HPDE6-E6E7 (cell line): ENCODE results near the gene MFSD6.

Experiments
- DNase-seq: peaks from one replicate; pipeline ENCODE4 v3.0.0; 2011; ENCODE audit warnings: missing footprints; ENCODE audit errors: extremely low spot score

Gene MFSD6

DNA sequence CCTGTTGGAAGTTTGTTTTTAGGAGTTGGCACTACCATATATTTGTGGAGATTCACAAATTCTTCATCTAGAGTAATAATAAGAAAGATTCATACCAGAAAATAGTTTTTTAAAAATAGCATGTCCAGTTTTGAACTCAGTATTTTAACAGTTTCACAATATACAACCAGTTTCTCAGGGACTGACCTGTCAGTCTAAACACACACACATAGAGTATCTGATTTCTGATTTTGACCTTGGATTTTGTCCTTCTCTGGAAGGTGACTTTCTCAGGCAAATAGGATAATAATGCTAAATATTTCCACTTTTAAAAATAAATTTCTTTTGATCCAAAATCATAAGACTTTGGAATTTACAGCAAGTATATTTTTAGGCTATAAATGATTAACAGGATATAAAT, 32.0 kb downstream of the MFSD6 start:
- DNase-seq: no peak

DNA sequence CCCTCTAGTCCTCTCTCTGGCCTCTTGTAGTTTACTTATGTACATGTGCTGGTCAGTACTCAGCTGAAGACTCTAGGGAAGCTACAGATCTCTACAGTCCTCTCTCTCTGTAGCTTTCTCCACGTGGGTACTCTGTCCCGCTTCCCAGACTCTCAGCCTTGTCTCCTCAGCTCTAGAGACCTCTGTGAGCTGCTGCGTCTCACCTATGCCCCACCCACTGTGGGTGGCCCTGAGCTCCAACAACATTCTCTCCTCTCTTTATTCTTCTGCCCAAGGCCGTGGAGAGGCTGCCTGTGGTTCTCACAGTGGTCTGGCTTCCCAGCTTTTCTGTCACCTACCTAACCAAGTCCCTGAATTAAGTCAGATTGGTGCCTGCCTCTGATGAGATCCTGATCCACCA, 33.4 kb downstream of the MFSD6 start:
- DNase-seq: no peak

DNA sequence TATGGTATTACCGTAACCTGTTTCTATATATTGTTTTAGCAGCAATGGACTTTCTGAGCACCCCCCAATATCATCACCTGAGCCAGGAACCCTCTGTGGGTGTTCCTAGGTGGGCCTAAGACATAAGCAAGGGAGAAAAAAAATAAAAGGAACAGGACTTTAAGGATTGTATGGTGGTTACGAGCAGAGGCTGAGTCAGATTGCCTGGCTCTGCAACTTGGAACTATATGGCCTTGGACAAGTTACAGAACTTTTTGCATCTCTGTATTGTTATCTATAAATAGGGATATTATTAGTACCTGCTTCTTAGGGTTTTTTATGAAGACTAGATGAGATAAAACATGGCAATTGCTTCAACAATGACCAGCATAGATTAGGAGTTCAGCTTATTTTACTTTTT, 34.9 kb downstream of the MFSD6 start:
- DNase-seq: no peak

DNA sequence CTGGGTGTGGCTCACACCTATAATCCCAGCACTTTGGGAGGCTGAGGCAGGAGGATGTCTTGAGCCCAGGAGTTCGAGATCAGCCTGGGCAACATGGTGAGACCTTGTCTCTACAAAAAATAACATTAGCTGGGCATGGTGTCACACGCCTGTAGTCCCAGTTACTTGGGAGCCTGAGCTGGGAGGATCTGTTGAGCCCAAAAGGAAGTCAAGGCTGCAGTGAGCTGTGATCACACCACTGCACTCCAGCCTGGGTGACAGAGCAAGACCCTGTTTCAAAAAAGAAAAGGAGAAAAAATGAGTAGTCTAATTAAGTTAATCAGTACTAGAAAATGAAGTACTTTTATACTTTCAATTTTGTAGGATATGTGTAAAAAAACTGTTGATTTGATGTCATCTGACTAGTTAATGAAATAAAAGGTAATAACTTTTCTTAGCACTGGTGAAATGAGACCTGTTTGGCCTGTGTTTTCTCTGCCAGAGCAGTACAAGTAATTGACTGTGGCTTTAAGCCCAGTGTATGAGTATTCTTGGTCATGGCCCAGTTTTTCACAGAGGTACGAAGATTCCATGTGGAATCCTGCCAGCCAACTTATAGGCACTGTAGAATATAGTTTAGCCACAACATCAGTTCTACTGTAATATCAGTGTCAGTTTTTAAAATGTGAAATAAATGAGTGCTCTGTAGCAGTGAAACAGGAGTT, 35.8 kb downstream of the MFSD6 start:
- DNase-seq: no peak

DNA sequence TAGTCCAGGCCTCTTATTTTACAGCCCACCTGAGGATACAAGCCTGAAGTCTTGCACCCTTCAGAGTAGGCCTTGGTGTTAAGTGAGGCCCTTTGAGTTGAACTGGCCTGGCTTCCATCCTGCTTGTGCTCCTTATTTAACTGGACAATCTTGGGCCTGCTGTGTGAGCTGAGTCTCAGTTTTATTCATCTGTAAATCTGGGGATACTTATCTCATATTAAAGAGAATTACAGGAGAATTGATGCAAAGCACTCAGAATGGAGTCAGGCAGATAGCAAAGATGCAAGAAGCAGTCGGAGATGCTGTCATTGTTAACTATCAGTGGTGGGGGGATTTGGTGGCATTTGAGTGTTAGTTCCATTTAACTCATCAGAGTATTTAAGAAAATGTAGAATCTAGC, 36.8 kb downstream of the MFSD6 start:
- DNase-seq: no peak

DNA sequence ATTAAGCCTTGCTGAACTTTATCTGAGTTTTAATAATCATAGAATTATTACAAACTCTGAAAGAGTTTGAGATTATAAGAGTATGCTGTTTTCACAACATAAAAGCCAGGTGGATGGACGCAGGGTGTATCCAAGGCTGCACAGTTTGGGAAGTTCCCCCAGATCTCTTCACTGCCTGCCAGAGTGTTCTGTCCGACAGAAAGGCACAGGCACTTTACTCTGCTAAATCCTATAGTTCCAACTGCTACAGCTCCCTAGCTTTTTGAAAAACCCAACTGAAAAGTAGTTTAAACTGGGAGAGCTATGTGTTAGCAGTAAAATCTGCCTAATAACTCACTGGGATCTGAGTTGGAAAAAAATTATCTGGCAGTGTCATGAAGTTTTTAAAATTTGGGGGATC, 38.0 kb downstream of the MFSD6 start:
- DNase-seq: no peak

DNA sequence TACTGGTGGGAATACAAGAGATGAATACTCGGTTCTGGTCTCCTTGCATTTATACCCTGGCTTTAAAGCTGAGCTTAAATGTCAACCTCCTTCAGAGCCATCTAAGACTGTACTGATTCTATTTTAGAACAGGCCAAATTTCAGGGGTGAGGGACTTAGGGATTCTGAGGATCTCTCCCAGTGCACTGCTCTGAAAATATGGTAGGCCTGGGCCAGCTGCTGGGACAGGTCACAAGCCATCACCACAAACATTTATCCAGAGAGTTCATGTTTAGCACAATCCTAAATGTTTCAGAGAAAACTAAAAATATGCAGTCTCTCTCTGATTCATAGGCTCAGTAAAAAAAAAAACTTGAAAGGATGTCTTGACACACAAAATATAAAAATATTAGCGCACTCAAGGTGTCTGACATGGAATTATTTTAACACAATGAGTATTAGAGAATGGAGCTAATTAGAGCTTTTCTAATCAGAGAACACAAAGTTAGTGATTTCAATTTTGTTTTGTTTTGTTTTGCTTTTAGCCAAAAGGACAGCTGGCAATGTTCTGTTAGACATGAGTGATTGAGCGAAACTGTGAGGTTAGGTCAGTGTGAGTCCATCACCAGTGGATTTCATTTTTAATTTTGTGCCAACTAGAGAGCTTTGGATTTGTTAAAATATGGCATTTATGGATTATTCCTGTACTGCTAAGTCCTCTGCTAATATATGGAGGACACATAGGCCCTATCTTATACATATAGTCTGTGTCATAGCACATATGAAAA, 38.8 kb downstream of the MFSD6 start:
- no peak for DNase-seq

DNA sequence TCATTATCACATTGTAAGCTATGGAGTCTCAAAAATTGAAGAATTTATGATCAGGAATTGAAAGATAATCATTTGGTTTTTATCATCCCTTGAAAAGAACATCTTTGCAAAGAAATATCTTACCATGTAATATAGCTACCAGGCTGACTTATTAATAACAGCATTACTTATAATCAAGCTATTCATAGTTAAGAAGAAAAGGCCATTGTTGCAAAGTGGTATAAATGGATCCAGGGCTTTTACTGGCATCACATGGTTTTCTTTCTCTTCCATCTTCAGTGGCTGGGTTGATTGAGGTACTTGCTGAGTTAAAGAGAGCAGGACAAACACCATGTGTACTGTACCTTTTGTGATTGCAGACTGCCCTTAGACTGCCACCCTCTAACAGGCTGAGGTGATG, 39.6 kb downstream of the MFSD6 start:
- no peak for DNase-seq

DNA sequence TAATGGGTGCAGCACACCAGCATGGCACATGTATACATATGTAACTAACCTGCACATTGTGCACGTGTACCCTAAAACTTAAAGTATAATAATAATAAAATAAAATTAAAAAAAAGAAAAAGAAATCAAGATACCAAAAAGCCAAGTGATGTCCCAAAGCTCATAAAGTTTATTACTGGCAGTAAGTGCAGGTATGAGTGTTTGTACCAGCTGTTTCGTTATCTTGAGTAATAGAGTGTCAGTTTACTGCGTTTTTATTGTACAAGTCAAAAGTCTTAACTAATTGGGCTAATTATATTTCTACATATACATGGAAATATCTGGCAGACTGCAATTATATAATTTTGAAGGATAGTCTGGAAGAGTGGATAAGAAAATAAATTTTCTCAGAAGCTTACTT, 41.8 kb downstream of the MFSD6 start:
- DNase-seq: no peak

DNA sequence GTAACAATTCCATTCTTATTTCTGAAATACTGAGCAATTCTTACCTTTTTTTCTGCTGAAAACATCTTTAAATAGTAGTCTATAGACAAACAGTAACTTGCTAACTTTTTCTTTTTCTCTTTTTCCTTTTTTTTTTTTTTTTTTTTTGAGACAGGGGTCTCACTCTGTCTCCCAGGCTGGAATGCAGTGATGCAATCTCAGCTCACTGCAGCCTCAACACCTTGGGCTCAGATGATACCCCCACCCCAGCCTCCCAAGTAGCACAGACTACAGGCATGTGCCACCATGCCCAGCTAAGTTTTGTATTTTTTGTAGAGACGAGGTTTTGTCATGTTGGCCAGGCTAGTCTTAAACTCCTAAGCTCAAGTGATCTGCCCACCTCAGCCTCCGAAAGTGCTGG, 42.2 kb downstream of the MFSD6 start:
- no peak for DNase-seq

DNA sequence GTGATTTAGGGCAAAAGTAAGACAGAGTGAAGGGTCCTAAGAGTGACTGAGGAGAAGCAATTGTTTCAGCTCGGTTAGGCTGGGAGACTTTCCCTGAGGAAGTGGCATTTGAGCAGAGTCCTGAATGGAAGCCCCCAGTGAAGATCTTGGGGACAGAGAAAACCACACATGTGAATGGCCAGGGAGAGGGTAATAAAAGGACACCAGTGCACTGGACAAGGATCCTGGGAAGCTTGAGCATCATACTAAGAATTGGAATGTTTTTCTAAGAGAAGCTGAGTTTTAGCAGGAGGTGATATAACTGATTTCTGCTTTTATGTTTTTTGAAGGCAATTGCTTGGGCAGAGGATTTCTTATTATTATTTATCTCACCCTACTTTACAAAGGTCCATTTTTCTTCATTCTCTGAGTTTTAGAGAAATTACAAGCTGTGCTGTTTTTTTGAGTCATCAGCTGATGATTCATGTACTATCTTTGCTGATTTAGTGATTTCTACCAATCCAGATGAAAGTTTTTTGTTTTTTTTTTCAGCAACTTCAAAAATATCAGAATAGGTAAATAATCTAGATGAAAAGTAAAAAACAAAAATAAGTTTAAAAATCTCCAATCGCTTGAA, 43.5 kb downstream of the MFSD6 start:
- DNase-seq: no peak

DNA sequence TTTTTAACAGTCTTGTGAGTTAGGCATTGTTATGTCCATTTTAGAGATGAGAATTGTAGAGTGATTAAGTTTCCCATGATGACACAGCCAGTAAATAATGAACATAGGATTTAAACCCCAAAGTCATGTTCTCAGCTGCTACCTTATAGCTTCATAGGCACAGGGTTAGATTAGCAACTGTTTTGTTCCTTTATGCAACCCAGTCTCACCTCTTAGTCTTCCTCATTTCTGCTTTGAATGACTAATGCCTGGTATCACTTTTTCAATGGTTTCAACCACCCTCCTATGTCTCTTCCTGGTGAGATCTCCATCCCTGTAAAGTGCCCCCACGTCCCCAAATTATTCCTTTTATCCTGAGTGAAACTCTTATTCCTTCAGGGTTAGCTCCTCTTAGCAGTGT, 44.3 kb downstream of the MFSD6 start:
- DNase-seq: no peak

DNA sequence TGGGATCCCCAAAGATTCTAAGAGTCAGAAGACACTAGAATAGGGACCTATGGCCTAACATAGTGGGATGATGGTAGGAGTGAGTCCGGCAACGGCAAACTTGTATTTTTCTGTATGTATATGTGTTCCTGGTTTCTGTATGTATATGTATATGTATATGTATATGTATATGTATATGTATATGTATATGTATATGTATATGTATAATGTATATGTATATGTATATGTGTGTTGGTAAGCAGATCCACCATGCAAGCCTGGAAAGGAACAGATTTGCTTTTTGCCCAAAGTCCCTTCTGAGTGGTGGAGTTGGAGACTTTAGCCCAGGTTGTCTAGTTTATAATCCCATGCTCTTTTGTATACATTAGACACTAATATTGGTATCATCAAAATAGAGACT, 46.6 kb downstream of the MFSD6 start:
- no peak for DNase-seq

DNA sequence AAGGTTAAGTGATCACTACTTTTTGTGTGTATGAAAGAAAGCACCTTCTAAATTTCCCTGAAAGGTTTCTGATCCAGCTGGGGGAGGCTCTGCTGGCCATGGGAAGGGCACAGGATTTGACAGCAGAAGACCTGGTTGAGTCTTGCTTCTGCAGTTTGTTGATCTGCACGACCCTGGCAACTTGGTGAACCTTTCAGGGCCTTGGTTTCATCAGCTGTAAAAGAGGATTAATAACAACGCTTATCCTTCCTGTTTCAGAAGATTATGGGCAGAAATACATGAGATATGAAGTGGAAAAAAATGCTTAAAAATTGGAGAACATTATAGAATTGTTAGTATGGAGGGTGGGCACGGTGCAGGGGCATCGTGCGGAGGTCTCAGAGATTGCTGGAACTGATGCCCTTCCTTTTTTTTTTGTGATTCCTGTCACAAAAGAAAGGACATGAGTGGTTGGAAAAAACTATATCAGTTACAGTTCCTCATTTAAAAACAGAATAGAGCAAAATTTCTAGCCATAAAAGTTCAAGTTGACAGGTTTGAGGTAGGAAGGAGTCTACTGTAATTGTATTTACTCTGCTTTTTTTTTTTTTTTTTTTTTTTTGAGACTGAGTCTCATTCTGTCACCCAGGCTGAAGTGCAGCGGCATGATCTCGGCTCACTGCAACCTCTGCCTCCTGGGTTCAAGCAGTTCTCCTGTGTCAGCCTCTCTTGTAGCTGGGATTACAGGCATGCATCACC, 47.4 kb downstream of the MFSD6 start:
- DNase-seq: no peak

DNA sequence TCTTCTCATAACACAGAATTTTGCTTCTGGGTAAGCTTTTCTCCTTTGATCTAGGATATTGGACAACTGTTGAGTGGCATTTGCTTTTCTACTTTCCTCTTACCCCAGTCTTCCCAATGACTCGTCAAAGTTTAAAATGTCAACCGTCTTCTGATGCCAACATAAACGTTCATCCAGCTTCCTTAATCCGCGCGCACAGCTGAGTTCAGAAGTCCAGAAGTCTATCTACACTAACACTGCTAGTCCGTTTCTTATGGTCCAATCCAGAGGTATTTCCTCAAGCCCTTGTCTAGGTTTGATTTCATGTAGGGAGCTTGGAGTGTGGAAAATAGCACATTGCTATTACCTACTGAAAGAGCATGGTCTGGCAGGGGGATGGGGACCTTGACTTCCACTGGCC, 48.7 kb downstream of the MFSD6 start:
- no peak for DNase-seq

DNA sequence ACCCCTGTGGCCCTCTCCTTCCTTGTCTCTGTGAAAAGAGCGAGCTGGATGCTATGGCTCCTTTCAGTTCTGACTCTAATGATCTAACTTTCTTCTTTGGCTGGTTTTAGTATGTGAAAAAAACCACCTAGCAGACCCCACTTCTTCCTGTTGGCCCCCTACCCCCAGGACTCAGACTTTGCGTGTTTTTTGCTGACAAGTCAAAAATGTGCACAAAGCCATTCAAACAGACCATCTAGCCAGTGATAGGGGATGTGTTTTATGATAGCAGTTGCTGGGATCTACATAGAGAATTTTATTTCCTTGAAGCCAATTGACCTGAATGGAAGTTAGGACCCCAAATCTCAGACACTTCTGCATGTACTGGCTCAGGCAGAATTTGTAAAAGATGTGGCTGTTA, 49.1 kb downstream of the MFSD6 start:
- no peak for DNase-seq

DNA sequence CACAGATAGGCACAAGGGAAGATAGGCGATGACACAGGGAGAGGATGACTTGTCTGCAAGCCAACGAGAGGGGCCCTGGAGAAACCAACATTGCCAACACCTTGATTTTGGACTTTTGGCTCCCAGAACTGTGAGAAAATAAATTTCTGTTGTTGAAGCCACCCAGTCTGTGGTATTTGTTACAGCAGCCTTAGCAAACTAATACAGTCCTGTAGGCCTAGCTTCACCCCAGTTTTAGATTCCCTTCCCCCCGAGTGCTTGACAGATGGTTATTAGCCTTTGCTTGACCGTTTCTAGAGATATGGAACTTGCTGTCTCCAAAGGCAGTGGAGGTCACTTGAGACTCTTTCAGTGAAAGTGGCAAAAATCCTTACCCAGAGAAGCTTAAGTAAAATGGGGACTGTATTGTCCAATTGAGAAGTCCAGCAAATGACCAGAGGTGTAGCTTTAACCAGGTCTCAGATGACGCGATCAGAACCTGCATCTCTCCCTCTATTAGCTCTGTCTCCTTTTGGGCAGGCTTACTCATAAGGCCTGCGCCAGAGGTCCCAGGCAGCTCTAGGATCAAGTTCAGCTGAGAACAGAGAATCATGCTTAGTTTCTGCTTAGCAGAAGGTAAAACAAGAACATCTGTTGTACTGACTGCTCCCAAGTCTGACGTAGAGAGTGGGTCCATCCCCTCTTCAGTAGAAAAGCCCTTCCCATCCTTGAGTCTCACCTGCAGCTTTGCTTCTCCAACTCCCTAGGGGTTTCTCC, 50.4 kb downstream of the MFSD6 start:
- no peak for DNase-seq

DNA sequence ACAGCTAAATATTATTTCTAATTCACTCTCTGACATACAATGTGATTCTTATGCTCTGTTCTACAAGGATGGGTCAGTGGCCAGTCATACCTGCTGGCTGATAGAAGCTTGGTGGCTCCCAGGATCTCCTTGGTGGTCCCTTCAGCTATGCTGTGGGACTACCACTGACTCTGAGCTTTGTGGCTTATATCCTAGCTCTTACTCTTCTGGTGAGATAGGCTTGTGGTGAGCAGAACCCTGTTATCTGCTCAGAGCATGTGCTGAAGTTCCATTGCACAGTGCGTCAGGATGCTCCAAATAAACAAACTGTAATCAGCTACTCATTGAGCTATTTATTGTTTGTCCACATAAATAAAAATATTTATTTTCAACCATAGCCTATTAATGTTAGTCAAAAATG, 51.7 kb downstream of the MFSD6 start:
- no peak for DNase-seq

DNA sequence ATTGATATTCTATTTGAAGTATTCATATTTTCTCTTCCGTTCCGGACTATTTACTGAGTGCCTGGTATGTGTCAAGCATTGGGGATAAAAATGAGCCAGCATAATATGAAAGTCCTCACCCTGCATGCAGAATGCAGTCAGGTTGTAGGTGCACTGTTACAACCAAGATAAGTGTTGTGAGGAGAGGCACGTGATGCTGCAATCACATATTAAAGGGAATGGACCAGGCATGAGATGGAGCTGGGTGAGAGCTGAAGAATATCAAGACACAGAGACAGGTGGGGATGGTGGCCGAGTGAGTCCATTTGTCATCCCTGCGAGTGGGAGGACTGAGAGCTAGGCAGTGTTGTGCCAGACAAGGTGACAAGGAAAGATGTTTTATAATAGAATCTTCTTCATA, 52.3 kb downstream of the MFSD6 start:
- DNase-seq: no peak

DNA sequence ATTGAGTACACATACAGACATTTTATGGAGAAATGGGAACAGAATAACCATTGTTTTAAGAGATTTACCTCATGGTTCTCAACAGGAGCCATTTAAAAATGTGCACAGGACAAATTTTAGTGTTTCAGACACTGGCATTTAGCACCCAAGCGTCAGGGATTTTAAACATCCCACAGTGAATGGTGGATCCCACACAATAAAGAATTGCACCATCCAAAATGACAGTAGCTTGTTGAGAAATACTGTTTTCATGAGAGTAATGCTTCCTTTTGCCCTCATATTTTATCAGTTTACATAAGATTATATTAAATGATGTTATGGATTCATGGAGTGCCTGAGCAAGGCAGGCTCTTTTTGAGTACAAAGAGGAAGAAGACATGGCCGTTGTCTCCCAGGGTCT, 54.0 kb downstream of the MFSD6 start:
- DNase-seq: no peak

DNA sequence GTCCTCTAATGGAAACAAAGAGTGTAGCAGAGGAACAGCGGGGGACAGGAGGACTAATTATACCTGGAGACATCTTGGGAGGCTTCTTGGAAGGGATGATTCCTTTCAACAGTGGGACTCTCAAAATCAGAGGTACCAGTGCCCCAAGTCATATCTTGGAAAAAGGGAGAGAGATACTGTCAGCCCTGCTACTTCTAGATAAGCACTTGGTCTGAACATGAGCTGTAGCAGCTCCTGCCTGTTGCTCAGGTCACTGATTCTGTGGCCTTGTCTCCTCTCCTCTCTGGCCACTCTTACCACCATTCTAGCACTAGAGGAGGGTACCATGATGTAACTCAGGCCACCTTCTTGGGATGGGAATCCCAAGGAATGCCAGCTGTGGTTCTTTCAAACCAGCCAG, 54.5 kb downstream of the MFSD6 start:
- no peak for DNase-seq

DNA sequence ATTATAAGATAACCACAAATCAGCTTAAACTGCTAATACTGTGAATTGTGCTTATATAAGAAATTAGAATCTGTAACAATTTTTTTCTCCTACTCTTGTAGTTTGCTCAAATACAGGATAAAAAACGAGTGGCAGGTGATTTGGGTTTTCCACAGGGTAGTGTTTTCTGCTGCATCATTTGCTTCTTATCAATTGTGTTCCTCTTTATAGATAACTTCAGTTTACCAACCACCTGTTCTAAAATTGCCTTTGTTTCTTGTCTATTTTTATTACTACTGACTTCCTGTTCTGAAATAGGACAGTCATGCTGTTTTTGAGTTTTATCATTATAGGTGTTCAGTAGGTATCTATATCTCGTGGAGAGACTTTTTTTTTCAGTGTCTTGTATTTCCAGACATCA, 56.9 kb downstream of the MFSD6 start:
- no peak for DNase-seq
